ENCODE results near the gene PYDC1.

GRCh38 chr16:31189412-31189778 lies 27.5 kb downstream of the PYDC1 start:
- TF ChIP-seq BHLHE40 (IDR thresholded peaks at IDR 0.05; ENCODE audit: borderline replicate concordance) (no peak), FOXM1 (IDR thresholded peaks at IDR 0.05; ENCODE audit: borderline replicate concordance) (no peak), SP1 (IDR thresholded peaks at IDR 0.05) (no peak), FOXK2 (IDR thresholded peaks at IDR 0.05) (no peak), SUZ12 (IDR thresholded peaks at IDR 0.05) (no peak), LEF1 (IDR thresholded peaks at IDR 0.05; ENCODE audit: borderline replicate concordance) (no peak), TARDBP (IDR thresholded peaks at IDR 0.05) (no peak), PKNOX1 (IDR thresholded peaks at IDR 0.05) (no peak), L3MBTL2 (conservative IDR thresholded peaks at IDR 0.05) (no peak), ZNF384 (IDR thresholded peaks at IDR 0.05) (no peak), ARNT (IDR thresholded peaks at IDR 0.05) (no peak), FOXA1 (IDR thresholded peaks at IDR 0.05) (no peak), HDGF (IDR thresholded peaks at IDR 0.05; ENCODE audit: borderline replicate concordance) (no peak)
